ENCODE results near the gene APC2.

APC2 gene

GRCh38 chr19:1511318-1512317, 61.7 kb downstream of the APC2 start:
- no peak for TF ChIP-seq GATA3 (IDR thresholded peaks at IDR 0.05; ENCODE audit: low read depth, low read length)
- no peak for TF ChIP-seq GATA2 (IDR thresholded peaks at IDR 0.05; ENCODE audit: low read depth, low read length)

- TF ChIP-seq GATA3 (IDR thresholded peaks at IDR 0.05; ENCODE audit: low read depth, low read length) = no peak
- no peak for TF ChIP-seq GATA2 (IDR thresholded peaks at IDR 0.05; ENCODE audit: low read depth, low read length)
Observed at GRCh38 chr19:1512671-1513498, 63.0 kb downstream of the APC2 start, which contains the start of gene ADAMTSL5. ADAMTSL5 (minus strand) TSS chr19:1513019; CDS start chr19:1510943, 2,076 bp downstream.

GRCh38 chr19:1513499-1514294, 63.8 kb downstream of the APC2 start:
- TF ChIP-seq GATA2 (IDR thresholded peaks at IDR 0.05; ENCODE audit: low read depth, low read length) (no peak), GATA3 (IDR thresholded peaks at IDR 0.05; ENCODE audit: low read depth, low read length) (no peak)

- TF ChIP-seq GATA2 (IDR thresholded peaks at IDR 0.05; ENCODE audit: low read depth, low read length) = no peak
Observed at GRCh38 chr19:1514295-1514661, 64.4 kb downstream of the APC2 start.

GRCh38 chr19:1514986-1515721, 65.2 kb downstream of the APC2 start:
- TF ChIP-seq GATA2 (IDR thresholded peaks at IDR 0.05; ENCODE audit: low read depth, low read length) (no peak), GATA3 (IDR thresholded peaks at IDR 0.05; ENCODE audit: low read depth, low read length) (no peak)

GRCh38 chr19:1516395-1516753, 66.5 kb downstream of the APC2 start:
- no peak for TF ChIP-seq GATA2 (IDR thresholded peaks at IDR 0.05; ENCODE audit: low read depth, low read length)
- TF ChIP-seq GATA3 (IDR thresholded peaks at IDR 0.05; ENCODE audit: low read depth, low read length) = no peak

- no peak for TF ChIP-seq GATA2 (IDR thresholded peaks at IDR 0.05; ENCODE audit: low read depth, low read length)
- no peak for TF ChIP-seq GATA3 (IDR thresholded peaks at IDR 0.05; ENCODE audit: low read depth, low read length)
Observed at GRCh38 chr19:1518471-1518870, 68.5 kb downstream of the APC2 start.

- TF ChIP-seq GATA2 (IDR thresholded peaks at IDR 0.05; ENCODE audit: low read depth, low read length) = no peak
- no peak for TF ChIP-seq GATA3 (IDR thresholded peaks at IDR 0.05; ENCODE audit: low read depth, low read length)
Observed at GRCh38 chr19:1520203-1520780, 70.4 kb downstream of the APC2 start.

GRCh38 chr19:1521636-1522035, 71.7 kb downstream of the APC2 start:
- no peak for TF ChIP-seq GATA3 (IDR thresholded peaks at IDR 0.05; ENCODE audit: low read depth, low read length)
- no peak for TF ChIP-seq GATA2 (IDR thresholded peaks at IDR 0.05; ENCODE audit: low read depth, low read length)

- TF ChIP-seq GATA3 (IDR thresholded peaks at IDR 0.05; ENCODE audit: low read depth, low read length) (no peak), GATA2 (IDR thresholded peaks at IDR 0.05; ENCODE audit: low read depth, low read length) (no peak)
Observed at GRCh38 chr19:1522061-1522460, 72.1 kb downstream of the APC2 start.

- TF ChIP-seq GATA3 (IDR thresholded peaks at IDR 0.05; ENCODE audit: low read depth, low read length) (no peak), GATA2 (IDR thresholded peaks at IDR 0.05; ENCODE audit: low read depth, low read length) (no peak)
Observed at GRCh38 chr19:1522838-1523237, 72.9 kb downstream of the APC2 start.

Measured in SH-SY5Y (cell line).